Coronary artery (tissue), 2 donors: ENCODE results near the gene SLITRK3.

ENCODE experiments used
- DNase-seq: peaks from one replicate; pipeline ENCODE4 v3.0.0-alpha.2; 2017; ENCODE audit warnings: low spot score
- H3K27ac ChIP-seq, 2 donors: fragments of 200-600 bp; sonication (generic); one replicate each; pipeline ENCODE4 v1.5.1; 2016 to 2019
- H3K4me3 ChIP-seq: fragments of 200-600 bp; sonication (generic); 2 replicates; pipeline ENCODE4 v1.5.1; 2016; ENCODE audit warnings: mild to moderate bottlenecking, moderate library complexity
- CTCF ChIP-seq: fragments of 200-600 bp; sonication (generic); IDR thresholded peaks from one replicate; pipeline ENCODE4 v1.5.1; 2019; ENCODE audit warnings: antibody characterized with exemption

SLITRK3 gene, protein sequence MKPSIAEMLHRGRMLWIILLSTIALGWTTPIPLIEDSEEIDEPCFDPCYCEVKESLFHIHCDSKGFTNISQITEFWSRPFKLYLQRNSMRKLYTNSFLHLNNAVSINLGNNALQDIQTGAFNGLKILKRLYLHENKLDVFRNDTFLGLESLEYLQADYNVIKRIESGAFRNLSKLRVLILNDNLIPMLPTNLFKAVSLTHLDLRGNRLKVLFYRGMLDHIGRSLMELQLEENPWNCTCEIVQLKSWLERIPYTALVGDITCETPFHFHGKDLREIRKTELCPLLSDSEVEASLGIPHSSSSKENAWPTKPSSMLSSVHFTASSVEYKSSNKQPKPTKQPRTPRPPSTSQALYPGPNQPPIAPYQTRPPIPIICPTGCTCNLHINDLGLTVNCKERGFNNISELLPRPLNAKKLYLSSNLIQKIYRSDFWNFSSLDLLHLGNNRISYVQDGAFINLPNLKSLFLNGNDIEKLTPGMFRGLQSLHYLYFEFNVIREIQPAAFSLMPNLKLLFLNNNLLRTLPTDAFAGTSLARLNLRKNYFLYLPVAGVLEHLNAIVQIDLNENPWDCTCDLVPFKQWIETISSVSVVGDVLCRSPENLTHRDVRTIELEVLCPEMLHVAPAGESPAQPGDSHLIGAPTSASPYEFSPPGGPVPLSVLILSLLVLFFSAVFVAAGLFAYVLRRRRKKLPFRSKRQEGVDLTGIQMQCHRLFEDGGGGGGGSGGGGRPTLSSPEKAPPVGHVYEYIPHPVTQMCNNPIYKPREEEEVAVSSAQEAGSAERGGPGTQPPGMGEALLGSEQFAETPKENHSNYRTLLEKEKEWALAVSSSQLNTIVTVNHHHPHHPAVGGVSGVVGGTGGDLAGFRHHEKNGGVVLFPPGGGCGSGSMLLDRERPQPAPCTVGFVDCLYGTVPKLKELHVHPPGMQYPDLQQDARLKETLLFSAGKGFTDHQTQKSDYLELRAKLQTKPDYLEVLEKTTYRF

GRCh38 chr3:165195640-165196576 lies at the start of gene SLITRK3:
TSS of gene SLITRK3 (minus strand) at chr3:165196384. CDS start at chr3:165190830, 5,554 bp downstream.
- peak within 1 kb of the TSS; percentile 71 for H3K4me3 ChIP-seq
- DNase-seq: peak; percentile 56
- no peak for TF ChIP-seq CTCF
- no peak within 1 kb of the TSS for H3K27ac ChIP-seq

GRCh38 chr3:165243597-165243996 lies 47.4 kb upstream of the SLITRK3 start:
- TF ChIP-seq CTCF: no peak
- no peak overlapping the region for H3K4me3 ChIP-seq
- DNase-seq: no peak
- no peak overlapping the region for H3K27ac ChIP-seq

DNA sequence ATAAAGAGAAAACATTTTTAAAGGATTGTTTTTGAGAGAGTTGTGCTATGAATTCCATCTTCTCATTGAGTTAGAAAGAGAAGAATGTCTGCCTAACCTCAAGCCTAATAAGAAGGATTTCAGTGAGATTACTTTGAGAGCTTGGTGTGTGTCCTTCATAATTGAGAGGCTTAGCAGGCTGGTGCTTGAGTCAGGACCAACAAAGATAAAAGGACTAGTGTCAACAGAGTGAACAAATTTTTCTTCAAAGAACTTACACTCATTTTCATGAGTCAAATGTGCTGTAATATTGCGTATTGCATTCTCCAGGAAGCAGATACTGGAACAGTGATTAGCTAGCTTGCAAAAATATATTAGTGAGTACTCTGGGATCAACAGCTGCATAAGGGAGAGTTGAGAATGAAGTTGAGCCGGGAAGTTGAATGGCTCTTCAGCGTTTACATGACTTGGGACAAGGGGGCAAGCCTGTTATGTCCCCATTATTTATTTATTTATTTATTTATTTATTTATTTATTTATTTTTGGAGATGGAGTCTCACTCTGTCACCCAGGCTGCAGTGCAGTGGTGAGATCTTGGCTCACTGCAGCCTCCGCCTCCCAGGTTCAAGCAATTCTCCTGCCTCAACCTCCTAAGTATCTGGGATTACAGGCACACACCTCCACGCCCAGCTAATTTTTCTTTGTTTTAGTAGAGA lies 37.5 kb upstream of the SLITRK3 start:
- no peak for TF ChIP-seq CTCF
- DNase-seq: no peak
- Histone ChIP-seq H3K27ac (no peak overlapping the region), H3K4me3 (no peak overlapping the region)

DNA sequence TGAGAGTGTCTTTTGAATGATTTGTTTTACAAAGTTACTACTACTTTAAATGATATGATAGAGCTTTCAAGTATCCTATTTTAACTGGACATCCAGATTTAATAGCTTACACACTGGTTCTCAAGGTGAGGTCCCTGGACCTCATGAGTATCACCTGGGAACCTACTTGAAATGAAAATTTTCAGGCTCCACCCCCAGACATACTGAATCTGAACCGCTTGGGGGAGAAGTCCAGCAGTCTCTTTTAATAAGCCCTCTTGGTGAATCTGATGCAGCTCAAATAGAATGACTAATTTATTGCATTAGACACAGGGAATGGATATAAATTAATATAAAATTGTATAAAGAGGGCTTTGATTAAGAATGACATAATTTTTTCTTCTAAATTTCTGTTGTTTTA lies 29.4 kb upstream of the SLITRK3 start:
- no peak for TF ChIP-seq CTCF
- DNase-seq: no peak
- Histone ChIP-seq H3K4me3 (no peak overlapping the region), H3K27ac (no peak overlapping the region)

DNA sequence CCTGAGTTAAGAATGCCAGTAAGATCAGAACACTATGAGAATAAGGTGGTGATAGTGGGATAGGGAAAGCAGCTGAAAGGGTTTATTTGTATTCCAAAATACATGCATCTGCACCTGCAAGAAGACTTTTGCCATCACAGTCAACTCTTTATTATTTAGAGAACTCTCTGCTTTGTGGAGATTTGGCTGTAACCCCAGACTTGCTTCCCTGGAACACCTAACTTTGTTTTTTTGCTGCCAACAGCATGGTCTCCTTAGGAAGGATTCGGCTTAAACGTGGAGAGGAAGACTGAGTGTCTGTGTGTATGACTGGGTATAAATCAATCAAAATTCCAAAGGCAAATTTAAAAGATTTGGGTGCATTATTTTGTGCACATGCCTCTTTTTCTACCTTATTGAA lies 21.6 kb upstream of the SLITRK3 start:
- TF ChIP-seq CTCF: no peak
- Histone ChIP-seq H3K27ac (no peak overlapping the region), H3K4me3 (no peak overlapping the region)
- DNase-seq: no peak

- no peak for TF ChIP-seq CTCF
- Histone ChIP-seq H3K27ac (no peak overlapping the region), H3K4me3 (no peak overlapping the region)
- no peak for DNase-seq
These were observed 16.4 kb upstream of the SLITRK3 start for GRCh38 chr3:165212580-165212979.
